PC-3 (cell line): ENCODE results near the gene PEX1.

Source experiments
- EZH2phosphoT487 ChIP-seq: fragments of 300-600 bp; sonication (generic); IDR thresholded peaks from 2 replicates; pipeline ENCODE4 v1.6.1; 2018; ENCODE audit warnings: mild to moderate bottlenecking, antibody characterized with exemption, low read length, borderline replicate concordance
- TF ChIP-seq, protein P1 (sequence below): fragments of 300-600 bp; sonication (generic); conservative IDR thresholded peaks from 2 replicates; pipeline ENCODE4 v1.5.1; 2017; ENCODE audit warnings: antibody characterized with exemption, low read depth, mild to moderate bottlenecking, low read length

GRCh38 chr7:92520024-92520423, 8.3 kb downstream of the PEX1 start:
- no peak for TF ChIP-seq EZH2phosphoT487
- TF ChIP-seq, protein P1, sequence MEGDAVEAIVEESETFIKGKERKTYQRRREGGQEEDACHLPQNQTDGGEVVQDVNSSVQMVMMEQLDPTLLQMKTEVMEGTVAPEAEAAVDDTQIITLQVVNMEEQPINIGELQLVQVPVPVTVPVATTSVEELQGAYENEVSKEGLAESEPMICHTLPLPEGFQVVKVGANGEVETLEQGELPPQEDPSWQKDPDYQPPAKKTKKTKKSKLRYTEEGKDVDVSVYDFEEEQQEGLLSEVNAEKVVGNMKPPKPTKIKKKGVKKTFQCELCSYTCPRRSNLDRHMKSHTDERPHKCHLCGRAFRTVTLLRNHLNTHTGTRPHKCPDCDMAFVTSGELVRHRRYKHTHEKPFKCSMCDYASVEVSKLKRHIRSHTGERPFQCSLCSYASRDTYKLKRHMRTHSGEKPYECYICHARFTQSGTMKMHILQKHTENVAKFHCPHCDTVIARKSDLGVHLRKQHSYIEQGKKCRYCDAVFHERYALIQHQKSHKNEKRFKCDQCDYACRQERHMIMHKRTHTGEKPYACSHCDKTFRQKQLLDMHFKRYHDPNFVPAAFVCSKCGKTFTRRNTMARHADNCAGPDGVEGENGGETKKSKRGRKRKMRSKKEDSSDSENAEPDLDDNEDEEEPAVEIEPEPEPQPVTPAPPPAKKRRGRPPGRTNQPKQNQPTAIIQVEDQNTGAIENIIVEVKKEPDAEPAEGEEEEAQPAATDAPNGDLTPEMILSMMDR: no peak
